Measurements from ENCODE around the gene ARID3A.
"Not testable (repeated sequence)": the region's sequence is repeated elsewhere in the genome, so short reads cannot be mapped to it uniquely, and the experiment has no call there.

The ARID3A gene

GRCh38 chr19:891421-892200 lies 34.2 kb upstream of the ARID3A start:
- DNase-seq (ENCODE audit: low spot score), result not testable (repeated sequence)

- no peak for DNase-seq (ENCODE audit: low spot score)
These were observed 33.5 kb upstream of the ARID3A start for GRCh38 chr19:892243-892893.

- peak; percentile 91 for DNase-seq (ENCODE audit: low spot score)
These were observed 32.7 kb upstream of the ARID3A start, which contains the start of the genes MED16 and RNU6-9 for GRCh38 chr19:892894-893689. TSS of gene MED16 (minus strand) at chr19:893187. CDS start at chr19:891131, 2,056 bp downstream. TSS of gene RNU6-9 (plus strand) at chr19:893484.

- no peak for DNase-seq (ENCODE audit: low spot score)
These were observed 29.4 kb upstream of the ARID3A start for GRCh38 chr19:896434-896833.

- no peak for DNase-seq (ENCODE audit: low spot score)
These were observed 28.8 kb upstream of the ARID3A start for GRCh38 chr19:896999-897398.

- no peak for DNase-seq (ENCODE audit: low spot score)
These were observed 28.3 kb upstream of the ARID3A start for GRCh38 chr19:897442-898039.

- DNase-seq (ENCODE audit: low spot score), result no peak
These were observed 27.2 kb upstream of the ARID3A start for GRCh38 chr19:898663-899062.

GRCh38 chr19:899336-900042 lies 26.3 kb upstream of the ARID3A start:
- DNase-seq (ENCODE audit: low spot score), result no peak

GRCh38 chr19:900043-900301 lies 25.9 kb upstream of the ARID3A start:
- no peak for DNase-seq (ENCODE audit: low spot score)

GRCh38 chr19:900302-901111 lies 25.3 kb upstream of the ARID3A start:
- peak; percentile 28 for DNase-seq (ENCODE audit: low spot score)

- DNase-seq (ENCODE audit: low spot score), result no peak
These were observed 24.4 kb upstream of the ARID3A start for GRCh38 chr19:901216-902092.

GRCh38 chr19:902093-902370 lies 23.8 kb upstream of the ARID3A start:
- DNase-seq (ENCODE audit: low spot score), result no peak

- no peak for DNase-seq (ENCODE audit: low spot score)
These were observed 23.2 kb upstream of the ARID3A start for GRCh38 chr19:902446-903226.

- no peak for DNase-seq (ENCODE audit: low spot score)
These were observed 22.5 kb upstream of the ARID3A start for GRCh38 chr19:903266-903797.

GRCh38 chr19:904545-904944 lies 21.3 kb upstream of the ARID3A start:
- no peak for DNase-seq (ENCODE audit: low spot score)

GRCh38 chr19:906480-906879 lies 19.4 kb upstream of the ARID3A start:
- no peak for DNase-seq (ENCODE audit: low spot score)

GRCh38 chr19:907183-907853 lies 18.5 kb upstream of the ARID3A start:
- DNase-seq (ENCODE audit: low spot score), result no peak

- DNase-seq (ENCODE audit: low spot score), result no peak
These were observed 14.4 kb upstream of the ARID3A start for GRCh38 chr19:911197-912033.
